Muscle layer of colon (tissue), 2 donors: Measurements from ENCODE around the gene UGT1A5.
"Not testable (repeated sequence)": the region's sequence is repeated elsewhere in the genome, so short reads cannot be mapped to it uniquely, and the experiment has no call there.

Source experiments
- H3K27ac ChIP-seq: one replicate; pipeline ENCODE4 v1.7.0; 2013; ENCODE audit warnings: low read depth, mild to moderate bottlenecking, low read length, moderate library complexity
- H3K27me3 ChIP-seq, 2 donors: one replicate each; pipeline ENCODE4 v1.7.0; 2013; ENCODE audit warnings: low read length in 2 of 2, mild to moderate bottlenecking in 2 of 2; ENCODE audit not compliant: insufficient read depth in 2 of 2, control insufficient read depth in 1 of 2
- H3K36me3 ChIP-seq: one replicate; pipeline ENCODE4 v1.7.0; 2013; ENCODE audit warnings: mild to moderate bottlenecking, low read length; ENCODE audit not compliant: insufficient read depth
- H3K4me1 ChIP-seq: one replicate; pipeline ENCODE4 v1.7.0; 2013; ENCODE audit warnings: mild to moderate bottlenecking, low read length; ENCODE audit not compliant: insufficient read depth
- H3K4me3 ChIP-seq, 2 donors: one replicate each; pipeline ENCODE4 v1.7.0; 2013; ENCODE audit warnings: low read length in 2 of 2, low read depth in 1 of 2, mild to moderate bottlenecking in 1 of 2, moderate library complexity in 1 of 2
- H3K9ac ChIP-seq: one replicate; pipeline ENCODE4 v1.7.0; 2013; ENCODE audit warnings: low read length
- H3K9me3 ChIP-seq: one replicate; pipeline ENCODE4 v1.7.0; 2013; ENCODE audit warnings: mild to moderate bottlenecking, low read length
- donor health status: abdominal sarcoma.
- donor health status: Adenocarcinoma of cecum.

UGT1A5 gene

DNA sequence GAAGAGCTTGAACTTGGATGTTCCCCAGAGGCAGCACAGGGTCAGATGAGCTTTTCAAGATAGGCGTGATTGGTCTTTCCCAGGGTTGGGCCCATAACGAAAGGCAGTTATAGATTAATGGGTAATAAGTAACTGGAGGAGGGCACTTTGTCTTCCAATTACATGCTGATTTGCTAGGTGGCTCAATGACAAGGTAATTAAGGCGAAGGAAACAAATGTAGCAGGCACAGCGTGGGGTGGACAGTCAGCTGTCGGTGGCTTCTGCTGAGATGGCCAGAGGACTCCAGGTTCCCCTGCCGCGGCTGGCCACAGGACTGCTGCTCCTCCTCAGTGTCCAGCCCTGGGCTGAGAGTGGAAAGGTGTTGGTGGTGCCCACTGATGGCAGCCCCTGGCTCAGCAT is 5.8 kb downstream of the UGT1A5 start, which contains the start of gene UGT1A4:
TSS of gene UGT1A4 (plus strand) at position 185 of the 400 bp plus-strand sequence. CDS start at position 270, 85 bp downstream.
- no peak within 1 kb of the TSS for H3K27ac ChIP-seq
- H3K4me1 ChIP-seq: no peaks in the 10 kb centered on the region
- no peaks in the 10 kb centered on the region for H3K9me3 ChIP-seq
- no peaks in the 10 kb centered on the region for H3K27me3 ChIP-seq
- no peak within 1 kb of the TSS for H3K9ac ChIP-seq
- H3K4me3 ChIP-seq: no peak within 1 kb of the TSS
- no peaks in the 10 kb centered on the region for H3K36me3 ChIP-seq

DNA sequence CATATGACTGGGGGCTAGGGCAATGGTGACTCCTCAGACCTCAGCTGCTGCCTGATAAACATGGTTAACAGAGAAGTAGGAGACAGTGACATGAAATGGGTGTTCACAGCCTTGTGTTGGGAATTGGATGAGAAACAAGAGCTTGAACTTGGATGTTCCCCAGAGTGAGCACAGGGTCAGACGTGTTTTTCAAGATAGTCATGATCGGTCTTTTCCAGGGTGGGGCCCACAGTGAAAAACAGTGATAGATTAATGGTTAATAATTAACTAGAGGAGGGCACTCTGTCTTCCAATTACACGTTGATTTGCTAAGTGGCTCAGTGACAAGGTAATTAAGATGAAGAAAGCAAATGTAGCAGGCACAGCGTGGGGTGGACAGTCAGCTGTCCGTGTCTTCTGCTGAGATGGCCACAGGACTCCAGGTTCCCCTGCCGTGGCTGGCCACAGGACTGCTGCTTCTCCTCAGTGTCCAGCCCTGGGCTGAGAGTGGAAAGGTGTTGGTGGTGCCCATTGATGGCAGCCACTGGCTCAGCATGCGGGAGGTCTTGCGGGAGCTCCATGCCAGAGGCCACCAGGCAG is 16.1 kb downstream of the UGT1A5 start, which contains the start of gene UGT1A3:
TSS of gene UGT1A3 (plus strand) at position 320 of the 579 bp plus-strand sequence. CDS start at position 405, 85 bp downstream.
- Histone ChIP-seq H3K9ac (no peak within 1 kb of the TSS), H3K4me1 (no peaks in the 10 kb centered on the region), H3K27ac (no peak within 1 kb of the TSS), H3K9me3 (no peaks in the 10 kb centered on the region), H3K36me3 (no peaks in the 10 kb centered on the region), H3K27me3 (no peaks in the 10 kb centered on the region), H3K4me3 (no peak within 1 kb of the TSS)

DNA sequence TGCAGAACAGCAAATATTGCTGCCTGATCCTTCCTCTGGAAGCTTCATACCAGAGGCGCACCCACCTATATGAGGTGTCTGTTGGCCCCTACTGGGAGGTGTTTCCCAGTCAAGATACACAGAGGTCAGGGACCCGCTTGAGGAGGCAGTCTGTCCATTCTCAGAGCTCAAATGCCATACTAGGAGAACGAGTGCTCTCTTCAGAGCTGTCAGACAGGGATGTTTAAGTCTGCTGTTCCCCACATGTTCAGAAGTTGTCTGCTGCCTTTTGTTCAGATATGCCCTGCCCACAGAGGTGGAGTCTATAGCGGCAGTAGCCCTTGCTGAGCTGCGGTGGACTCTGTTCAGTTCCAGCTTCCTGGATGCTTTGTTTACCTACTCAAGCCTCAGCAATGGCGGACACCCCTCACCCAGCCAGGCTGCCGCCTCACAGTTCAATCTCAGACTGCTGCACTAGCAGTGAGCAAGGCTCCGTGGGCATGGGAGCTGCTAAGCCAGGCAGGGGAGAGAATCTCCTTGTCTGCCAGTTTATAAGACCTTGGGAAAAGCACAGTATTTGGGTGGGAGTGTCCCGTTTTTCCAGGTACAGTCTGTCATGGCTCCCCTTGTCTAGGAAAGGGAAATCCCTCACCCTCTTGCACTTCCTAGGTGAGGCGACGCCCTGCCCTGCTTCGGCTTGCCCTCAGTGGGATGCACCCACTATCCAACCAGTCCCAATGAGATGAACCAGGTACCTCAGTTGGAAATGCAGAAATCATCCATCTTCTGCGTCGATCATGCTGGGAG is 24.4 kb downstream of the UGT1A5 start:
- not testable (repeated sequence) for H3K9ac ChIP-seq, H3K4me1 ChIP-seq, H3K36me3 ChIP-seq, H3K27ac ChIP-seq, H3K9me3 ChIP-seq, H3K27me3 ChIP-seq, H3K4me3 ChIP-seq

DNA sequence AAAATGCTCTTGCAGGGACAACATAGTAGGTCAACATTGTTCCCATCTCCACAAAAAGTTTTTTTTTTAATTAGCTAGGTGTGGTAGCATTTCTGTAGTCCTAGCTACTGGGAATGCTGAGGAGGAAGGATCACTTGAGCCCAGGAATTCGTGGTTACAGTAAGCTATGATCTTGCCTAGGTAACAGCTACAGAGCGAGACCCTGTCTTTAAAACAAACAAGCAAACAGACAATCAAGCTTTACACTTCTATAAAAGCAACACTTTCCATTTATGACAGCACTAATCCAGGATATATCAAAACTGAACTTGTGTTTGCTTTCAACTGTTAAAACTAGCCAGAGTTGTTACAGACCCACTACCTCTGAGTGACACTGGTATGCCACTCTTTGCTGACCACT is 28.2 kb downstream of the UGT1A5 start:
- no peaks in the 10 kb centered on the region for H3K36me3 ChIP-seq
- no peak overlapping the region for H3K9ac ChIP-seq
- H3K4me3 ChIP-seq: no peak overlapping the region
- no peaks in the 10 kb centered on the region for H3K9me3 ChIP-seq
- H3K27me3 ChIP-seq: no peaks in the 10 kb centered on the region
- H3K27ac ChIP-seq: no peak overlapping the region
- H3K4me1 ChIP-seq: no peaks in the 10 kb centered on the region

DNA sequence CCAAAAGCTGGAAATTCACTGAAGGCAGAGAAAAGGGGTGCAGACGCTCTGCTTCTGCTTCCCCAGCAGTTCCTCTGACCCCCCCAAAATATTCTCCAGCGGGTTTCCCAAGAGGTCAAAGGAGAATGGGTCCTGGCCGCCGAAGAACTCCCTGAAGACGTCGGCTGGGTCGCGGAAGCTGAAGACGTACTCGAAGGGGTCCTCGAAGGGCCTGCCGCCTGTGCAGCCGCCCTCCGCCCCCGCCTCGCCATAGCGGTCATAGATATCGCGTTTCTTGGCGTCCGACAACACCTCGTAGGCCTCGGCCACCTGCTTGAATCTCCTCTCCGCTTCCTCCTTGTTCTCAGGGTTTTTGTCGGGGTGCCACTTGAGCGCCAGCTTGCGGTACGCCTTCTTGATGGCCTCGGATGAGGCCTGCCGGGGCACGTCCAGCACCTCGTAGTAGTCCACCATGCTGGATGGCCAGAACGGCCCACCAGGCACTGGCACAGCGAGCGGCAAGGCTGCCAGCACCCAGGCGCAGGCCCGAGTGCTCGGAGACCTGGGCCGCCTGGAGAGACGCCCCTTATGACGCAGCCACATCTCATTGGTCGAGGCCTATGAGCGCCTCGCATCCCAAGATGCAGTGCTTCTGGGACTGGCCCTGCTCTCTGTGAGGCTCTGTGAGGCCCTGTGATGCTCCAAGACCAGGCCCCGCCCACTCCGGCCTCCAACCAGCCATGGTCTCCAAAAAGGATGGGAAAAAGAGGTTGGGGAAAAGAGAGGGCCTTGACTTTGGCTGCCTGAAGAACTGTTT is 31.0 kb downstream of the UGT1A5 start:
- no peaks in the 10 kb centered on the region for H3K4me1 ChIP-seq
- H3K4me3 ChIP-seq: no peak overlapping the region
- H3K9ac ChIP-seq: no peak overlapping the region
- H3K27me3 ChIP-seq: no peaks in the 10 kb centered on the region
- no peak overlapping the region for H3K27ac ChIP-seq
- H3K36me3 ChIP-seq: no peaks in the 10 kb centered on the region
- no peaks in the 10 kb centered on the region for H3K9me3 ChIP-seq

DNA sequence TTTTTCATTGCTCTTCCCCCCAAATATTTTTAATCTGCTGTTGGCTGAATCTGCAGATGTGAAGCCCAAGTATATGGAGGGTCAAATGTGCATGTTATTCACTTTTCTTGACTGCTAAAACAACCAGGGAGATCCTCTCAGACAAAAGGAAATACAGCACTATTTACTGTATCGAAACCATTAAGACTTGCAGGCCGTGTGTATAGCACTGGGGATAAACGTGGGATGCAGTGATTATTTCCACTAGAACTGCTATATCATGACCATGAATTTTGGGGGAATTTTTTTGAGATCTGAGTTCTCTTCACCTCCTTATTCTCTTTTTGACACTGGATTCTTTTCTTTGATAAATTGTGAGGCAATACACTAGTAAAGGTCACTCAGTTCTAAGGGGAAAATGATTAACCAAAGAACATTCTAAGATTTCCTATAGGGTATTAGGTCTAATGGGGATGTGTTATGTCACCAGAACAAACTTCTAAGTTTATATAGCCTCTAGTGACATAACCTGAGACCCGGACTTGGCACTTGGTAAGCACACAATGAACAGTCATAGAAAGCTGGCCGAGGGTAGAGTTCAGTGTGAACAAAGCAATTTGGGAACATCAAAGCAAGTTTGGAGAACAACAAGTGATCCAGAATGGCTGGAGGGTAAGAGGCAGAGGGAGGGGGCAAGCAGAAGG is 32.5 kb downstream of the UGT1A5 start:
- H3K4me1 ChIP-seq: no peaks in the 10 kb centered on the region
- no peak overlapping the region for H3K4me3 ChIP-seq

DNA sequence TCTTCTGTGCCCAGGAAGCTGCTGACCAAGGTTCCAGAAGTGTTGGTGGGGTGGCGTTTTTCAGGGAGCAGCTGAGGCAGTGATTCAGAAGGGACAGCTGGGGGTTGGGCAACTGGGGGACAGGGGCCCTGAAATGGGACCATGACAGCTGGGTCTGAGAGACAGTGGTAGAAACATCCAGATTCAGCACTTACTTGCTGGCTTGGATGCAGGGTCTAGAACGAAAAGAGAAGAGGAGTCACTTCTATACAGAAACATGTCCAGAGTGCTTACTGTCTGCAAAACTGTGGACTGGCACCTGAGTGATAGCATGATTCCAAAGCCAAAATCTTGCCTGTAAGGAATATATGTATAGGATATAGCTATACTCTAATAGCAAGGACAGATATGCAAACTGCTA is 33.1 kb downstream of the UGT1A5 start:
- H3K4me1 ChIP-seq, H3K9me3 ChIP-seq, H3K27me3 ChIP-seq, H3K9ac ChIP-seq, H3K27ac ChIP-seq, H3K36me3 ChIP-seq, H3K4me3 ChIP-seq: not testable (repeated sequence)

More for the DNA sequence above, 32.5 kb downstream of the UGT1A5 start:
- no peak overlapping the region for H3K27ac ChIP-seq
- H3K27me3 ChIP-seq: no peaks in the 10 kb centered on the region
- H3K36me3 ChIP-seq: no peaks in the 10 kb centered on the region
- no peak overlapping the region for H3K9ac ChIP-seq
- no peaks in the 10 kb centered on the region for H3K9me3 ChIP-seq

DNA sequence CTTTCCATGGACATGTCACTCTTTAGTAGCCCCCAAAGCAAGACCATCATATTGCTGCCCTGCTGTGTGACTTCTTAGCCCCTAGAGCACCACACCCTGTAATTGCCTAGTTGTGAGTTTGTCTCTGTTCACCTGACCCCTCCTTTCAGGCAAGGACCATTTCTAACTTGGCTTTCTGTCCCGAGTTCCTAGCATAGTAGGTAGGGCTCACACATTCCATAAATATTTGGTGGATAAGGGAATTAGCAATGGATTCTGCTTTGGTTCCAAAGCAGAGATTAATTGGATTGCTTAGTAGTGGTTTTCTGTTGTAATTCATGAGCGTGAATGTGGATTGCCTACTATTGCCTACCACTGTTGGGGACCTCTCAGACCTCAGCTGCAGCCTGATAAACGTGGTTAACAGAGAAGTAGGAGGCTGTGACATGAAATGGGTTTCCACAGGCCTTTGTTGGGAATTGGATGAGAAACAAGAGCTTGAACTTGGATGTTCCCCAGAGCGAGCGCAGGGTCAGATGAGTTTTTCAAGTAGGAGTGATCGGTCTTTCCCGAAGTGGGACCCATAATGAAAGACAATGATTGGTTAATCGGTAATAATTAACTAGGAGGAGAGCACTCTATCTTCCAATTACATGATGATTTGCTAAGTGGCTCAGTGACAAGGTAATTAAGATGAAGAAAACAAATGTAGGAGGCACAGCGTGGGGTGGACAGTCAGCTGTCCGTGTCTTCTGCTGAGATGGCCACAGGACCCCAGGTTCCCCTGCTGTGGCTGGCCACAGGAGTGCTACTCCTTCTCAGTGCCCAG is 34.0 kb downstream of the UGT1A5 start:
- no peaks in the 10 kb centered on the region for H3K36me3 ChIP-seq
- no peak overlapping the region for H3K27ac ChIP-seq
- no peaks in the 10 kb centered on the region for H3K27me3 ChIP-seq
- no peak overlapping the region for H3K4me3 ChIP-seq
- no peaks in the 10 kb centered on the region for H3K4me1 ChIP-seq
- H3K9me3 ChIP-seq: no peaks in the 10 kb centered on the region
- H3K9ac ChIP-seq: no peak overlapping the region

DNA sequence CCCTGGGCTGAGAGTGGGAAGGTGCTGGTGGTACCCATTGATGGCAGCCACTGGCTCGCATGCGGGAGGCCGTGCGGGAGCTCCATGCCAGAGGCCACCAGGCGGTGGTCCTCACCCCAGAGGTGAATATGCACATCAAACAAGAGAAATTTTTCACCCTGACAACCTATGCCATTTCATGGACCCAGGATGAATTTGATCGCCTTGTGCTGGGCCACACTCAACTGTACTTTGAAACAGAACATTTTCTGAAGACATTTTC is 34.5 kb downstream of the UGT1A5 start:
- Histone ChIP-seq H3K4me1 (no peaks in the 10 kb centered on the region), H3K27ac (no peak overlapping the region), H3K9me3 (no peaks in the 10 kb centered on the region), H3K9ac (no peak overlapping the region), H3K4me3 (no peak overlapping the region), H3K36me3 (no peaks in the 10 kb centered on the region), H3K27me3 (no peaks in the 10 kb centered on the region)

DNA sequence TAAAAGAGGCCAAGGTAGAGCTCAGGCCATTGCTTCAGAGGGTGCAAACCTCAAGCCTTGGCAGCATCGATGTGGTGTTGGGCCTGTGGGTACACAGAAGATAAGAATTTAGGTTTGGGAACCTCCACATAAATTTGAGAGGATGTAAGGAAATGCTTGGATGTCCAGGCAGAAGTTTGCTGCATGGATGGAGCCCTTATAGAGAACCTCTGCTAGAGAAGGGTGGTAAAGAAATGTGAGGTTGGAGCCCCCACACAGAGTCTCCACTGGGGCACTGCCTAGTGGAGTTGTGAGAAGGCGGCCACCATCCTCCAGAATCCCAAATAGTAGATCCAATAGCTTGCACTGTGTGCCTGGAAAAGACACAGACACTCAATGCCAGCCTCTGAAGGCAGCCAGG is 38.0 kb downstream of the UGT1A5 start:
- not testable (repeated sequence) for H3K9ac ChIP-seq, H3K27ac ChIP-seq, H3K27me3 ChIP-seq, H3K36me3 ChIP-seq, H3K4me1 ChIP-seq, H3K4me3 ChIP-seq, H3K9me3 ChIP-seq
